ENCODE results near the gene KCNJ9.

The KCNJ9 gene

DNA sequence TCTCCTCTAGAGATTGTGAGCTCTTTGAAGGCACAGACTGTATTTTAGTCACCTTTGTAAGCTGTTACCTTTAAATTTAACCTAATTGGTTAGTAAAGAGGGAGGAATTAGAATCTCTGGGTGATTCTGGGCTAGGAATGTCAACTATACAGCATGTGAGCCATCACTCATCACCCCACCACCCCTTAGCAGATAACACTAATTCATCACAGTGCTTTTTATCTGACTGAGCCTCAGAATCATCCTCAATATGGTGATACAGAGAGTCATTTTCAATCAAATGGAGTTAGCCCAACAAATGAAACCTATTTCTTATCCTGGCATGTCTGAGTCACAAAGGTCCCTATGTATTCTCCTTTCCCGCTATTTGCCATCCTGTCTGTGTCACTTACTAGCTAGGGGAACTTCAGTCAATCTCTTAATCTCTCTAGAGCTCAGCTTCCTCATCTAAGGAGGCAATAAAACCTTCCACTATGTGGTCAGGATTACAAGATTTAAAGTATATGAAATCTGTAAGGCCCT lies 24.6 kb upstream of the KCNJ9 start:
- TF ChIP-seq, protein P1, sequence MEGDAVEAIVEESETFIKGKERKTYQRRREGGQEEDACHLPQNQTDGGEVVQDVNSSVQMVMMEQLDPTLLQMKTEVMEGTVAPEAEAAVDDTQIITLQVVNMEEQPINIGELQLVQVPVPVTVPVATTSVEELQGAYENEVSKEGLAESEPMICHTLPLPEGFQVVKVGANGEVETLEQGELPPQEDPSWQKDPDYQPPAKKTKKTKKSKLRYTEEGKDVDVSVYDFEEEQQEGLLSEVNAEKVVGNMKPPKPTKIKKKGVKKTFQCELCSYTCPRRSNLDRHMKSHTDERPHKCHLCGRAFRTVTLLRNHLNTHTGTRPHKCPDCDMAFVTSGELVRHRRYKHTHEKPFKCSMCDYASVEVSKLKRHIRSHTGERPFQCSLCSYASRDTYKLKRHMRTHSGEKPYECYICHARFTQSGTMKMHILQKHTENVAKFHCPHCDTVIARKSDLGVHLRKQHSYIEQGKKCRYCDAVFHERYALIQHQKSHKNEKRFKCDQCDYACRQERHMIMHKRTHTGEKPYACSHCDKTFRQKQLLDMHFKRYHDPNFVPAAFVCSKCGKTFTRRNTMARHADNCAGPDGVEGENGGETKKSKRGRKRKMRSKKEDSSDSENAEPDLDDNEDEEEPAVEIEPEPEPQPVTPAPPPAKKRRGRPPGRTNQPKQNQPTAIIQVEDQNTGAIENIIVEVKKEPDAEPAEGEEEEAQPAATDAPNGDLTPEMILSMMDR (IDR thresholded peaks at IDR 0.05; ENCODE audit: low read depth, low read length), result no peak
- no peak overlapping the region for H3K4me3 ChIP-seq (ENCODE audit: low read depth, low read length)

DNA sequence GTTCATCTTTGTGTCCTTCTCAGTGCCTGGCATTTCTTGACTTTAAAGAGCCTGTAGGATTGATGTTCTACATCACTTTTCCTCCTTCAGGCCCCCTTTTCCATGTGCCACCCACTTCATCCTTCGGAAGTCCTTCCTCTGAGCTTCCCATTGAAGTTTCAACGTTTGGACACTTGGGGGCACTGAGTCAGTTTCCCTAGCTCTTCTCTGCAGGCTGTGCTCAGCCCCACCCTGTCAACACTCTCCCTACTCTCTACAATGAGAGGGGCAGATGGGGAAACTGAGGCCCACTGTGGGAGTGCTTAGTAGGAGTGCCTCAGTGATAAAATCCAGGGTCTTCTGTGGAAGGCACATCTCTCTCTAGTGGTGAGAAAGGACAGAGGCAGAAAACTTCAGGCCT lies 23.3 kb upstream of the KCNJ9 start:
- H3K4me3 ChIP-seq (ENCODE audit: low read depth, low read length), result no peak overlapping the region
- TF ChIP-seq, protein P1 (IDR thresholded peaks at IDR 0.05; ENCODE audit: low read depth, low read length), result no peak

DNA sequence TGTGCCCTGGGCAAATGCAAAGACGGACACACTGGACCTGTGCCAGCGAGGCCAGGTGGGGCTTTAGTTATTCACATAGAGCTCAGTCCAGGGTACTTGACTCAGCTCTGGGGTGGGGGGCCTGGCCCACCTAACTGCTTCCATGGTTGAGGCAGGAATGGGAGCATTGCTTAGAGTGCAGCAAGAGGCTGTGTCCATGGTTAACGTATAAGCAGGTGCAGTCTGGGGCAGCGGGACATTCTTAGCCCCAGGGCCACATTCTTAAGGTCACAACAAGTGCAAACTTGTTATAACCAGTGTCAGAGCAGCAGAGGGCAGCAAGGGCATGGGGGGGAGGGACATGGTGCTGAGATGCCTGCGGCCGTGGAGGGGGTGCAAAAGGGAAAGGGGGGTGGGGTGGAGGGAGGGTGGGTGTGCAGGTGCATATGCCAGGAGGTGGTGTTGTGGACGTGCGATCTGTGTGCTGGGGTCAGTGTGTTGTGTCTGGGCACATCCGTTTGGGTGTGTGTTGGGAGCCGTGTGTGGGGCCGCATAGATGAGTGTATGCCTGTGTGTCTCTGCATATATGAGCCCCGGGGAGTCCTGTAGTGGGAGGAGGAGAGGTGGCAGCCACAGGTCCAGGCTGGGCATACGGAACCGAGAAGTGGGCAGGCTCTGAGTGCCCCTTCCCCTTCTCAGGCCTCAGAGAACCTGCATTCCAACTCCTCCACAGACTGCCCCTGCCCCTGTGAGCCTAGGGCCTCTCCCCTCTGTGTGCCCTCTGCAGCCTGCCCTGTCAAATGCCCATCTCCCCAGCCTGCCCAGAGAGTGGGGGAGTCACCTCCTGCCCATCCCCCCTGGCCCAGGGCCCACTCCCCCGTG lies 19.7 kb upstream of the KCNJ9 start:
- H3K4me3 ChIP-seq (ENCODE audit: low read depth, low read length), result no peak overlapping the region
- TF ChIP-seq, protein P1 (IDR thresholded peaks at IDR 0.05; ENCODE audit: low read depth, low read length), result no peak

DNA sequence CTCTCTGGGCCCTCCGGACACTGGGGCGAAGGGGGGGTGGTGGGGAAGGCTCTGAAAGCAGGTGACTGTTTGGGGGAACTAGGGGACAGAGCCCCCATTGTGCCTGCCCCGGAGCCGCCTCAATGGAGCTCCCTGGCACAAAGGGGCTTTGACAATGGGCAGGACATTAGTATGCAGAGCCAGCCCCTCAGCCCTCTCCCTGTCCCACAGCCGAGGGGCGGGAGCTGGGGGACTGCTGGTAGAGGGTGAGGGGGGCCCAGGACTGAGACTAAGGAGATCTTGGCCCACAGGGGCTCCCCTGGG lies 19.2 kb upstream of the KCNJ9 start:
- no peak overlapping the region for H3K4me3 ChIP-seq (ENCODE audit: low read depth, low read length)
- TF ChIP-seq, protein P1 (IDR thresholded peaks at IDR 0.05; ENCODE audit: low read depth, low read length), result no peak

DNA sequence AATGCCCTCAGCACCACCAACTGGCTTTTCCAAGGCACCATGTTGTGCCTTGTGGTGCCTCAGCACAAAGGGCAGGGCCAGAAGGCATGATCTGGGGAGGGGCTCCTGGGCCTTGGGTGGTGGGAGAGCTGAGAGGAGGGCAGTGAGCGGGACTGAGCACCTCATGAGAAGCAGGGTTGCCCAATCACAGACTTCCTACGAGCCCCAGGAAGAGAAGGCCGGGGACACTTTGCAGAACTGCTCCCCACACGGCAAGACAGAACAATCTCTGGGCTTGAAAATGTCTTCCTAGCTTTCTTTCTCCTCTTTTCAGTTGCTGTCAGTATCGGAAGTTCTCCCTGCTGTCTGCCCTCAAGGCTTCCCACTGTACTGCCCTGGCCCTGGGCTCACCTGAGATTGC lies 18.2 kb upstream of the KCNJ9 start:
- no peak overlapping the region for H3K4me3 ChIP-seq (ENCODE audit: low read depth, low read length)
- TF ChIP-seq, protein P1 (IDR thresholded peaks at IDR 0.05; ENCODE audit: low read depth, low read length), result no peak

DNA sequence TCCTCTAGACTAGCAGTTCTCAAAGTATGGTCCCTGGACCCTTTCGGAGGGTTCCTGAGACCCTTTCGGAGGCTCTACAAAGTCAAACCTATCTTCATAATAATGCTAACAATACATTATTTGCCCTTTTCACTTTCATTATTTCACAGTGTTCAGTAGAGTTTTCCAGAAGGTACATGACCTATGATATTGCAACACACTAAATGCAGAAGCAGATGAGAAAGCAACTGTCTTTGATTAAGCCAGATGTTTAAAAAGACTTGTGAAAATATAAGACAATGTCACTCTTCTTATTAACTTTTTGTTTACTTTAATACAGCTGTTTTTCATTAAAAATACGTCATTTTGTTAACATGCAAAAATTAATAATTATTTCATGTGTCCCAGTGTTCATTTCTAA lies 17.2 kb upstream of the KCNJ9 start:
- no peak overlapping the region for H3K4me3 ChIP-seq (ENCODE audit: low read depth, low read length)
- TF ChIP-seq, protein P1 (IDR thresholded peaks at IDR 0.05; ENCODE audit: low read depth, low read length), result no peak

DNA sequence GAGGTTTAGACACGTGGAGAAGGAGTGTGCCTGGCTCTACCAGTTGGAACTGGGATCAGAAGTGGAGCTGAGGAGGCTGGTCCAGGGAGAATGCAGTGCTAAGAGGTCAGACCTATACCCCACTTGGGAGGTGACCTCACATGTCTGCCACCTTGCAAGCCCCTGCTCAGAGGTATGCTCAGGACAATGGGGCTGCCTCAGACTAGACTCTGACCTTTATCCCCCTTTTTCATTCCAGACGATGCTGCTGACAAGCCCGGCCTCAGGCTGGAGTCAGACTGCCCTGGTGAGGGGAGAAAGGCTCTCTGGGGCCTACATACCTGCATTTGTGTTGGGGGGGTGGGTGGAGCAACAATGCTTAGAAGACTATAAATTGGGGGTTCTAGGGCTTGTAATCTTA lies 16.6 kb upstream of the KCNJ9 start:
- TF ChIP-seq, protein P1 (IDR thresholded peaks at IDR 0.05; ENCODE audit: low read depth, low read length), result no peak

More for the DNA sequence above, 16.6 kb upstream of the KCNJ9 start:
- no peak overlapping the region for H3K4me3 ChIP-seq (ENCODE audit: low read depth, low read length)

Measured in WI38 (cell line).